IMR-90 (cell line): Measurements from ENCODE around the gene UQCC5. TPM values are rescaled to one million over a fixed set of nuclear protein-coding genes. Genes with fewer than 3 reads are reported as not detected.

Experiments used
- ATAC-seq: fragments of 200-7000 bp; cut with Tn5 transposase; 2 replicates; pipeline ENCODE4 v1.9.1; 2020; ENCODE audit warnings: low read depth, mild to moderate bottlenecking, moderate library complexity
- BruUV-seq: library from RNA; stranded (reverse); fragments of 400-500 nt; replicated peaks from 2 replicates; lab custom pipeline; 2021; lab: Mats Ljungman, UMichigan
- CTCF ChIA-PET: fragments of 300-600 bp; formaldehyde crosslinking; extraction: SDS; loops from one replicate; lab custom pipeline; 2021; ENCODE audit warnings: antibody characterized with exemption; lab: Yijun Ruan, JAX
- POLR2A ChIA-PET: fragments of 300-600 bp; sonication (Branson Sonifier 250); formaldehyde crosslinking; loops from one replicate; lab custom pipeline; 2022; ENCODE audit warnings: antibody characterized with exemption; ENCODE audit not compliant: unreplicated experiment; lab: Charles Lee
- DNase-seq: peaks from one replicate; pipeline ENCODE4 v3.0.0; 2013
- H2AFZ ChIP-seq: replicated peaks from 2 replicates; pipeline ENCODE3; 2013; ENCODE audit warnings: low read length, mild to moderate bottlenecking; ENCODE audit not compliant: poor library complexity
- H2AK5ac ChIP-seq: 2 replicates; pipeline ENCODE4 v1.6.1; 2013; ENCODE audit warnings: low read depth, low read length, inconsistent platforms
- H2AK9ac ChIP-seq: replicated peaks from 2 replicates; pipeline ENCODE3; 2013; ENCODE audit warnings: mild to moderate bottlenecking, low read depth, low read length, moderate library complexity; ENCODE audit not compliant: poor library complexity
- H2BK120ac ChIP-seq: 2 replicates; pipeline ENCODE4 v1.6.1; 2013; ENCODE audit warnings: low read depth, low read length, inconsistent platforms
- H2BK15ac ChIP-seq: 3 replicates; pipeline ENCODE4 v1.6.1; 2013; ENCODE audit warnings: low read depth, low read length, inconsistent platforms
- H2BK20ac ChIP-seq: 2 replicates; pipeline ENCODE4 v1.6.1; 2013; ENCODE audit warnings: low read depth, mild to moderate bottlenecking, inconsistent platforms, low read length, moderate library complexity
- H2BK5ac ChIP-seq: 2 replicates; pipeline ENCODE4 v1.6.1; 2013; ENCODE audit warnings: mild to moderate bottlenecking, low read depth, low read length, inconsistent platforms; ENCODE audit not compliant: poor library complexity, severe bottlenecking
- H3K14ac ChIP-seq: replicated peaks from 2 replicates; pipeline ENCODE4 v1.6.1; 2013; ENCODE audit warnings: low read depth, low read length, inconsistent platforms
- H3K18ac ChIP-seq: 2 replicates; pipeline ENCODE4 v1.6.1; 2013; ENCODE audit warnings: low read depth, low read length, control low read depth
- H3K23ac ChIP-seq: 2 replicates; pipeline ENCODE4 v1.6.1; 2013; ENCODE audit warnings: low read depth, low read length, inconsistent platforms
- H3K27ac ChIP-seq: 2 replicates; pipeline ENCODE4 v1.5.1; 2013; ENCODE audit warnings: mild to moderate bottlenecking, control low read depth, low read length; ENCODE audit not compliant: insufficient read depth
- H3K27me3 ChIP-seq: 2 replicates; pipeline ENCODE4 v1.6.1; 2013; ENCODE audit warnings: low read length; ENCODE audit not compliant: control insufficient read depth, insufficient read depth
- H3K36me3 ChIP-seq: 2 replicates; pipeline ENCODE4 v1.6.1; 2013; ENCODE audit warnings: low read length, mixed read lengths; ENCODE audit not compliant: control insufficient read depth, insufficient read depth
- H3K4ac ChIP-seq: 2 replicates; pipeline ENCODE4 v1.6.1; 2013; ENCODE audit warnings: low read depth, low read length, inconsistent platforms
- H3K4me1 ChIP-seq: 2 replicates; pipeline ENCODE4 v1.6.1; 2013; ENCODE audit warnings: low read length, mixed read lengths; ENCODE audit not compliant: control insufficient read depth, insufficient read depth
- H3K4me2 ChIP-seq: 2 replicates; pipeline ENCODE4 v1.6.1; 2013; ENCODE audit warnings: low read depth, mild to moderate bottlenecking, control low read depth, low read length, moderate library complexity
- H3K4me3 ChIP-seq: 2 replicates; pipeline ENCODE4 v1.5.1; 2013; ENCODE audit warnings: low read depth, mild to moderate bottlenecking, control low read depth, low read length, moderate library complexity; ENCODE audit not compliant: insufficient read depth
- H3K56ac ChIP-seq: 2 replicates; pipeline ENCODE4 v1.6.1; 2013; ENCODE audit warnings: low read length, inconsistent platforms; ENCODE audit not compliant: insufficient read depth; ENCODE audit errors: extremely low read depth
- H3K79me1 ChIP-seq, 2 experiments: 2 replicates each; pipeline ENCODE4 v1.6.1; 2013; ENCODE audit warnings: low read length in 2 of 2, inconsistent platforms in 1 of 2, low read depth in 1 of 2
- H3K9ac ChIP-seq: 2 replicates; pipeline ENCODE4 v1.6.1; 2013; ENCODE audit warnings: low read depth, low read length, control low read depth
- H3K9me1 ChIP-seq: 2 replicates; pipeline ENCODE4 v1.6.1; 2013; ENCODE audit warnings: low read length, inconsistent platforms; ENCODE audit not compliant: insufficient read depth
- H3K9me3 ChIP-seq: 2 replicates; pipeline ENCODE4 v1.6.1; 2013; ENCODE audit warnings: low read length; ENCODE audit not compliant: control insufficient read depth, insufficient read depth
- H4K20me1 ChIP-seq: 2 replicates; pipeline ENCODE4 v1.6.1; 2013; ENCODE audit warnings: low read length, inconsistent platforms; ENCODE audit not compliant: insufficient read depth
- H4K5ac ChIP-seq: 2 replicates; pipeline ENCODE4 v1.6.1; 2013; ENCODE audit warnings: mild to moderate bottlenecking, low read depth, low read length, control low read depth
- H4K8ac ChIP-seq, 2 experiments: 2 replicates each; pipeline ENCODE4 v1.6.1; 2013; ENCODE audit warnings: low read depth in 2 of 2, low read length in 2 of 2, control low read depth in 1 of 2, inconsistent platforms in 1 of 2
- H4K91ac ChIP-seq: 2 replicates; pipeline ENCODE4 v1.6.1; 2013; ENCODE audit warnings: low read depth, low read length, inconsistent platforms; ENCODE audit not compliant: insufficient read depth
- BHLHE40 ChIP-seq: fragments of 150-350 bp; IDR thresholded peaks from 2 replicates; pipeline ENCODE4 v1.6.1; 2016; ENCODE audit warnings: mild to moderate bottlenecking, low read depth, low read length
- MXI1 ChIP-seq: IDR thresholded peaks from 2 replicates; pipeline ENCODE4 v1.6.1; 2012; ENCODE audit warnings: low read depth, mild to moderate bottlenecking, low read length, moderate library complexity, borderline replicate concordance
- RAD21 ChIP-seq: IDR thresholded peaks from 2 replicates; pipeline ENCODE4 v1.6.1; 2012; ENCODE audit warnings: low read length, improper control_type of control experiment
- SMC3 ChIP-seq: fragments of 150-350 bp; IDR thresholded peaks from 2 replicates; pipeline ENCODE4 v1.6.1; 2016; ENCODE audit warnings: low read depth, mild to moderate bottlenecking, antibody characterized with exemption, low read length, moderate library complexity
- WGBS, 2 experiments: methylation state at CpG; one replicate each; pipeline versions ENCODE4 v1.1.5 to v1.1.7; 2013; ENCODE audit warnings: missing lambda C conversion rate in 2 of 2; ENCODE audit not compliant: insufficient read length in 1 of 2; ENCODE audit errors: extremely low coverage in 2 of 2; 5-methylcytosine and 5-hydroxymethylcytosine counted together
- dilution Hi-C: fragments of 300-500 bp; cut with HindIII; formaldehyde crosslinking; loops from one replicate; pipeline ENCODE4 v1.14.3; 2018; ENCODE audit warnings: low sequenced_read_pairs; ENCODE audit not compliant: unreplicated experiment
- in situ Hi-C: fragments of 300-500 bp; cut with MboI; formaldehyde crosslinking; loops from 3 replicates; pipeline ENCODE4 v1.14.3; 2019; ENCODE audit warnings: low sequenced_read_pairs, inconsistent platforms, mixed read lengths
- intact Hi-C: fragments of 100-400 bp; cut with micrococcal nuclease; formaldehyde crosslinking; loops from 2 replicates; pipeline ENCODE4 v1.10.0; 2022
- polyA plus RNA-seq, 3 experiments: library from polyadenylated mRNA; depleted of rRNA; stranded (reverse); fragments of >200 nt; gene quantifications; 2 replicates each; pipeline ENCODE4 v1.2.3, GENCODE V29; 2012; ENCODE audit warnings: low replicate concordance in 1 of 3
- total RNA-seq: library from RNA; depleted of rRNA; stranded (reverse); fragments of >200 nt; gene quantifications from 2 replicates; pipeline ENCODE4 v1.2.3, GENCODE V29; 2012
- TF ChIP-seq, protein P1 (sequence below): fragments of 150-350 bp; IDR thresholded peaks from 2 replicates; pipeline ENCODE4 v1.6.1; 2017; ENCODE audit warnings: mild to moderate bottlenecking, antibody characterized with exemption, low read length, low read depth
- TF ChIP-seq, protein P2 (sequence below): fragments of 150-350 bp; IDR thresholded peaks from 2 replicates; pipeline ENCODE4 v1.6.1; 2016; ENCODE audit warnings: low read depth, mild to moderate bottlenecking, low read length, moderate library complexity, borderline replicate concordance

Gene UQCC5
- total and polyA plus RNA-seq, 2 of the 4 experiments (the other 2 are of a cell fraction) = 1.1 to 16.9 TPM

DNA sequence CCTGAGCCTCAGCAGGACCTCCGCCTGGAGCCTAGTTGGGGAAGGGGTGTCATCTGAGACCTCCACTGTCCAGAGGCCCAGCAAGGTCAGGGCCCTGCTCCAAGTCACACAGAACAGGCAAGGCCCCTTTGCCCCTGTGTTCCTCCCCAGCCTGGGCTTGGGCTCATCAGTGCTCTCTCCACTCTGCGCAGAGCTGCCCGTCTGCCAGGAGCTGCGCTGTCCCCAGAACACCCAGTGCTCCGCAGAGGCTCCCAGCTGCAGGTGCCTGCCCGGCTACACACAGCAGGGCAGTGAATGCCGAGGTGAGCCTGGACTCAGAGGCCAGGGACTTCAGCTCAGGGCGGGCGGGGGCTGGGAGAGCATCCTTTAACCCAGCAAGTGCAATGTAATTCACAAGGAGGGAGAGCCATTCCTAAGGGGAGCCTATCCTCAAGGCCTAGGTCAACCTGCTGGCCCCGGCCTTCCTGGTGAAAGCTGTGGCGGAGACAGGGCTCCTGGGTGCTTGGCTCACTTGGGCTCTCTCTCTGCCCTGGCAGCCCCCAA is 33.5 kb upstream of the UQCC5 start:
- no peak overlapping the region for H2BK120ac ChIP-seq
- H4K5ac ChIP-seq = no peak overlapping the region
- no peak for TF ChIP-seq BHLHE40
- TF ChIP-seq, protein P1, sequence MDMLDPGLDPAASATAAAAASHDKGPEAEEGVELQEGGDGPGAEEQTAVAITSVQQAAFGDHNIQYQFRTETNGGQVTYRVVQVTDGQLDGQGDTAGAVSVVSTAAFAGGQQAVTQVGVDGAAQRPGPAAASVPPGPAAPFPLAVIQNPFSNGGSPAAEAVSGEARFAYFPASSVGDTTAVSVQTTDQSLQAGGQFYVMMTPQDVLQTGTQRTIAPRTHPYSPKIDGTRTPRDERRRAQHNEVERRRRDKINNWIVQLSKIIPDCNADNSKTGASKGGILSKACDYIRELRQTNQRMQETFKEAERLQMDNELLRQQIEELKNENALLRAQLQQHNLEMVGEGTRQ = no peak
- no peak for TF ChIP-seq SMC3
- TF ChIP-seq, protein P2, sequence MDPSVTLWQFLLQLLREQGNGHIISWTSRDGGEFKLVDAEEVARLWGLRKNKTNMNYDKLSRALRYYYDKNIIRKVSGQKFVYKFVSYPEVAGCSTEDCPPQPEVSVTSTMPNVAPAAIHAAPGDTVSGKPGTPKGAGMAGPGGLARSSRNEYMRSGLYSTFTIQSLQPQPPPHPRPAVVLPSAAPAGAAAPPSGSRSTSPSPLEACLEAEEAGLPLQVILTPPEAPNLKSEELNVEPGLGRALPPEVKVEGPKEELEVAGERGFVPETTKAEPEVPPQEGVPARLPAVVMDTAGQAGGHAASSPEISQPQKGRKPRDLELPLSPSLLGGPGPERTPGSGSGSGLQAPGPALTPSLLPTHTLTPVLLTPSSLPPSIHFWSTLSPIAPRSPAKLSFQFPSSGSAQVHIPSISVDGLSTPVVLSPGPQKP = no peak
- no peak for TF ChIP-seq MXI1
- no peak for TF ChIP-seq RAD21
- H3K4me3 ChIP-seq = no peak overlapping the region
- no peaks in the 10 kb centered on the region for H3K9me3 ChIP-seq
- no peak overlapping the region for H3K18ac ChIP-seq
- H3K27me3 ChIP-seq = no peaks in the 10 kb centered on the region; the same call in 1 of the 2 replicates
- H2BK15ac ChIP-seq = no peak overlapping the region
- 82% methylated on average over 6 of the region's 11 CpGs; no CpG with 5 or more reads in 1 of the 2 experiments for WGBS, 2 experiments
- intact Hi-C loops = no loop called here
- H2BK20ac ChIP-seq = no peak overlapping the region
- CTCF ChIA-PET = no interaction called here
- H2AFZ ChIP-seq = peak overlapping the region; percentile 32
- H3K4me2 ChIP-seq = no peak overlapping the region
- no peak overlapping the region for H4K8ac ChIP-seq
- POLR2A ChIA-PET = no interaction called here
- H3K79me1 ChIP-seq = no peaks in the 10 kb centered on the region
- dilution Hi-C loops = no loop called here
- no peaks in the 10 kb centered on the region; the same call in 1 of the 2 replicates for H4K20me1 ChIP-seq
- H3K9me1 ChIP-seq = peaks cover 7% of the 10 kb centered on the region; the same call in 1 of the 2 replicates
- BruUV-seq = no TSS peak
- H3K14ac ChIP-seq = no peak overlapping the region
- H2BK5ac ChIP-seq = no peak overlapping the region
- no peak overlapping the region for H4K91ac ChIP-seq
- H3K56ac ChIP-seq = no peak overlapping the region
- ATAC-seq = no peak
- DNase-seq = no peak
- H2AK5ac ChIP-seq = no peak overlapping the region
- H3K36me3 ChIP-seq = no peaks in the 10 kb centered on the region
- in situ Hi-C loops = no loop called here
- peaks cover 6% of the 10 kb centered on the region; the same call in 1 of the 2 replicates for H3K4me1 ChIP-seq
- H3K27ac ChIP-seq = no peak overlapping the region
- no peak overlapping the region for H3K9ac ChIP-seq
- no peak overlapping the region for H2AK9ac ChIP-seq
- no peak overlapping the region for H3K4ac ChIP-seq
- no peak overlapping the region for H3K23ac ChIP-seq
